ENCODE data around the gene PPP6R2.
"Not testable (repeated sequence)": the region's sequence is repeated elsewhere in the genome, so short reads cannot be mapped to it uniquely, and the experiment has no call there.

Gene PPP6R2

GRCh38 chr22:50343541-50343935, 411 bp downstream of the PPP6R2 start:
- no peak for DNase-seq (ENCODE audit: low spot score)

DNA sequence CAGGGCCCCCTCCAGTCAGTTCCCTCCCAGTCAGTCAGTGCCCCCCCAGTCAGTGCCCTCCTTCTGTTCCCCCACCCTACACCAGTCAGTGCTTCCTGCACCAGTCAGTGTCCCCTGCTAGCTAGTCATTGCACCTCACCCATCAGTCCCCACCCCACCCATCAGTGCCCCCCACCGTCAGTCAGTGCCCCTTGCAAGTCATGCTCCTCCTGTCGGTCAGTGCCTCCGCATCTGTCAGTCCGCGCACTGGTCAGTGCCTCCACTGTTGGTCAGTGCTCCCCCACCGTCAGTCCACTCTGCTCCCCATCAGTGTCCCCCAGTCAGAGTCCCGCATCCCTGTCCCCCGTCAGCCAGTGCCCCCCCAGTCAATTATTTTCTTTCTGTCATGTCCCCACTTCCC, 3.3 kb downstream of the PPP6R2 start:
- DNase-seq (ENCODE audit: low spot score): no peak

DNA sequence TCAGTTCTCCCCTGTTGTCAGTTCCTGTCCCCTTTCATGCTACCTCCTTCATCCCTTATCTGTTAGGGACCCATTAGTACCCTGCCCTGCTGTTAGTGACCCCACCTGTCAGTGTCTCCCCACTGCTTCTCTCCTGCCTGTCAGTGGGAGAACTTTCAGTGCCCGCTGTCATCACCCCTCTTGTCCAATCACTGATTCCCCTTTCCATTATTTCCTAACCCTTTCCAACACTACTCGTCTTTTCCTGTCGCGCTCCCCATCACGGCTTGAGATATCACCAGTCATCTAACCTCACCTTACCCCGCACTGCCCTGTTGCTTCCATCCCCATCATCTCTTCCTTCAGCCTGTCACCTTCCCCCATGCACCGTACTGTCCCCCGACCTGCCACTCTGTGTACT, 4.0 kb downstream of the PPP6R2 start:
- no peak for DNase-seq (ENCODE audit: low spot score)

DNA sequence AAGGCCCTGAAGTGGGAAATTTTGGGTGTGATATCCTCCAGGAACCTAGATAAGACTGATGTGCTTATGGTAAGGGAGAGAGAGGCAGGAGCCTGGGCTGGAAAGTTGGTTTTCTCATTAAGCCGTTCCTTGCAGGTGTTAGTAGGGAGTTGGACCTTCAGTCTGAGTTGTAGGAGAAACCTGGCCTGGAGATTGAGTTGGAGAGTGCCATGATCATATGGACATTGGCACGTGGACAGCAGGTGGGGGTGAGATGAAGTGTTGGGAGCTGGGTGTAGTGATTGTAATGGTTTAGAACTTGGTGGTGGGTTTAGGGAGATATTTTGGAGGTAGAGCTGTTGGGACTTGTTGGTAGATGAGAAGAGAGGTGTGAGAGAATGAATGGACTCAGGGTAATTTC, 4.9 kb downstream of the PPP6R2 start:
- DNase-seq (ENCODE audit: low spot score): no peak

GRCh38 chr22:50356186-50356585, 13.1 kb downstream of the PPP6R2 start:
- DNase-seq (ENCODE audit: low spot score): no peak

- no peak for DNase-seq (ENCODE audit: low spot score)
These were observed 14.1 kb downstream of the PPP6R2 start for GRCh38 chr22:50357222-50357621.

GRCh38 chr22:50357756-50358155, 14.6 kb downstream of the PPP6R2 start:
- DNase-seq (ENCODE audit: low spot score): no peak

GRCh38 chr22:50360578-50360977, 17.5 kb downstream of the PPP6R2 start:
- DNase-seq (ENCODE audit: low spot score): no peak

- no peak for DNase-seq (ENCODE audit: low spot score)
These were observed 18.1 kb downstream of the PPP6R2 start for GRCh38 chr22:50361222-50361621.

- no peak for DNase-seq (ENCODE audit: low spot score)
These were observed 18.6 kb downstream of the PPP6R2 start for GRCh38 chr22:50361688-50362087.

DNA sequence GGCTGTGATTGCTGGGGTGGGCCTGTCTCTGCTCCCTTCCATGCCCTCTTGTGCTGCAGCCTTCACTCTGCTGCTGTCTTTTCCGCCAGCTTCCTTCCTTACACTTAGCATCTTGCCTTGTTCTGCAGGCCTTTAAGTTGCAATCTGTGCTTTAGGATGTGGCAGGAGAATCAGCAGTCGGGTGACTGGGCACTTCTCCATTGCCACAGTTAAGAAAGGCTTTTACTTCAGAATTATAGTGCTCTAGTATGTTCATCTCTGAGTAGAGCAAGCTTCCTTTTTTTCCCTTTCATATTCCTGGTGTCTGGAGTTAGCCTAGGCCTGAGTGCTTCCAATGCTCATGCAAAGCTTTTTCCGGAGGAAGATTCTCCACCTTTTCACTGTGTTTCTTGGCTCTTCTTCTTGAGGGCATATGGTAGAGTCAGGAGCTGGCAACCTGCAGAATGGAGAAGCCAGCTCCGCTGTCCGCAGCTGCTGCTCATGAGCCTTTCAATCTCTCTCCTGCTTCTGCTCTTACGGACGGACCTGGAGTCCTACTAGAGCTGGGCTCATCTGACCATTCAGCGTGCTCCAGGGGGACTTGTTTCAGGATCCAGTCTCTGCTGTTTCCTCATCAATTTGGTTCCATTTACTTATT, 20.2 kb downstream of the PPP6R2 start:
- DNase-seq (ENCODE audit: low spot score): no peak

- DNase-seq (ENCODE audit: low spot score): not testable (repeated sequence)
These were observed 20.7 kb downstream of the PPP6R2 start for GRCh38 chr22:50363803-50364194.

DNA sequence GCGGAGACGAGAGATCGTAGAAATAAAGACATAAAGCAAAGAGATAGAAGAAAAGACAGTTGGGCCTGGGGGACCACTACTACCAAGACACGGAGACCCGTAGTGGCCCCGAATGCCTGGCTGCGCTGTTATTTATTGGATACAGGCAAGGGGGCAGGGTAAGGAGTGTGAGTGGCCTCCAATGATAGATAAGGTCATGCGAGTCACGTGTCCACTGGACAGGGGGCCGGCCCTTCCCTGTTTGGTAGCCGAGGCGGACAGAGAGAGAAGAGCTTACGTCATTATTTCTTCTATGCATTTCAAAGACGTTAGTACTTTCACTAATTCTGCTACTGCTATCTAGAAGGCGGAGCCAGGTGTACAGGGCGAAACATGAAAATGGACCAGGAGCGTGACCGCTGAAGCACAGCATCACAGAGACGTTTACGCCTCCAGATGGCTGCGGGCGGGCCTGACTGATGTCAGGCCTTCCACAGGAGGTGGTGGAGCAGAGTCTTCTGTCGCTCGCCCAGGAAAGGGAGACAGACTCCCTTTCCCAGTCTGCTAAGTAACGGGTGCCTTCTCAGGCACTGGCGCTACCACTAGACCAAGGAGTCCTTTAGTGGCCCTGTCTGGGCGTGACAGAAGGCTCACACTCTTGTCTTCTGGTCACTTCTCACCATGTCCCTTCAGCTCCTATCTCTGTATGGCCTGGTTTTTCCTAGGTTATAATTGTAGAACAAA, 24.8 kb downstream of the PPP6R2 start:
- DNase-seq (ENCODE audit: low spot score): no peak

- DNase-seq (ENCODE audit: low spot score): no peak
These were observed 28.0 kb downstream of the PPP6R2 start for GRCh38 chr22:50371101-50371648.

- no peak for DNase-seq (ENCODE audit: low spot score)
These were observed 33.0 kb downstream of the PPP6R2 start for GRCh38 chr22:50376085-50376651.

- DNase-seq (ENCODE audit: low spot score): not testable (repeated sequence)
These were observed 38.0 kb downstream of the PPP6R2 start for GRCh38 chr22:50381021-50381555.

GRCh38 chr22:50396751-50397370, 53.7 kb downstream of the PPP6R2 start:
- DNase-seq (ENCODE audit: low spot score): no peak

DNA sequence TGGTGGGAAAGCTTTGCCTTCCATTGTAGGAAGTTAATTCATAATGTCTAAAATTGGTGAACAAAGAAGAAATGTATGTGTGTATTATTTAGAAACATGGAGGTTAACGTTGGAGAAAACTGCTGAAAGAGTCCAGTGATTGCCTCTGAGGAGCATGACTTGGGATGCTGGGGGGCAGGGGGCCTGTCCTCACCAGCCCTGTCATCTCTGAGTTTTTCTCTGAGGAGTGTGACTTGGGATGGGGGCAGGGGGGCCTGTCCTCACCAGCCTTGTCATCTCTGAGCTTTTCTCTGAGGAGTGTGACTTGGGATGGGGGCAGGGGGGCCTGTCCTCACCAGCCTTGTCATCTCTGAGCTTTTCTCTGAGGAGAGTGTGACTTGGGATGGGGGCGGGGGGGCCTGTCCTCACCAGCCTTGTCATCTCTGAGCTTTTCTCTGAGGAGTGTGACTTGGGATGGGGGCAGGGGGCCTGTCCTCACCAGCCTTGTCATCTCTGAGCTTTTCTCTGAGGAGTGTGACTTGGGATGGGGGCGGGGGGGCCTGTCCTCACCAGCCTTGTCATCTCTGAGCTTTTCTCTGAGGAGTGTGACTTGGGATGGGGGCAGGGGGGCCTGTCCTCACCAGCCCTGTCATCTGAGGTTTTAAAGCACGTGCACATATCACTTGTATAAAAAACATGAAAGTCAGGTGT, 54.4 kb downstream of the PPP6R2 start:
- not testable (repeated sequence) for DNase-seq (ENCODE audit: low spot score)

DNA sequence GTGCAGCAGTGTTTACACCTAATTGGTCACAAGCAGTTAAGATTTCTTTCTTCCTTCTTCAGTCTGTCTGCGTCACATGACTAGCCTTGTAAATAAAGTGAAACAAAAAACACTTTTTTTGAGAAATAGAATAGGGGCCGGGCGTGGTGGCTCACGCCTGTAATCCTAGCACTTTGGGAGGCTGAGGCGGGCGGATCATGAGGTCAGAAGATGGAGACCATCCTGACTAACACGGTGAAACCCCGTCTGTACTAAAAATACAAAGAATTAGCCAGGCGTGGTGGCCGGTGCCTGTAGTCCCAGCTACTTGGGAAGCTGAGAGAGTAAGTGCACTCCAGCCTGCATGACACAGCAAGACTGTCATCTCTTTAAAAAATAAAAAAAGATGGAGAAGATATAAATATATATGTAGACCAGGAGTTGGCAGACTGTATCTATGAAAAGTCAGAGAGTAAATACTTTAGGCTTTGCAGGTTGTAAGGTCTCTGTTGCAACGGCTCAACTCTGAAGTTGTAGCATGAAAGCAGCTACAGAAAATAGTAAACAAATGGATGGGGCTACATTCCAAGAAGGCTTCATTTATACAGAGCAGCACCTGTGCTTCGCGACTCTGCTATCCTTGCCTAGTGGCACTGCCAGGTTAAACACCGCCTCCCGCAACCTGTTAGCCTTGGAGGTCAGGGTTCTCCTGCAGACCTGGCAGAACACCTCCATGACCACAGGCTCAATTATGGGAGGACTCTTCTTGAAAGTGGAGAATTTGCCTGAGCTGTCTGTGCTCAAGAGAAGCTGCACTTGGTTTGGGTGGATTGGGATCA, 55.9 kb downstream of the PPP6R2 start:
- DNase-seq (ENCODE audit: low spot score): no peak

GRCh38 chr22:50399751-50400331, 56.7 kb downstream of the PPP6R2 start:
- DNase-seq (ENCODE audit: low spot score): no peak

DNA sequence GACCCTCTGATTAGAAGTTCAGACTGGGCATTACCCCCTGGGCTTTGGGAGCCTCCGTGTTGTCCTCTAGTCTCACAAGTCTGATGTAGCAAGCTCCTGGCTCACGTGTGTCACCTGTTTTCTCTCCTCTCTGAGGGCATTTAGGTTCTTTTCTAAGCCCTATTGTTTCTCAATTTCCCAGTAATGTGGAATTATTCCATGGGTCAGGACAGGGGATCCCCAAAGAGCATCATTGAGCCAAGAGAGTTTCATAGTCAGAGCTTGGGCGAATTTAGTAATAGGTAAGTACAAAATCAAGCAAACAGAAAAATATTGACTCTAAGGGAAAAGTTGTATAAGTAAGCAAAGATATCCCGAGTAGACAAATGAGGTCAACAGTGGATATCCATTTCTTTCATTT, 57.3 kb downstream of the PPP6R2 start:
- DNase-seq (ENCODE audit: low spot score): no peak
